ENCODE data around the gene ATF7. TPM values are rescaled to one million over a fixed set of nuclear protein-coding genes. Genes with fewer than 3 reads are reported as not detected.

ATF7 gene
- total and polyA plus RNA-seq, 8 donors, result 11.6 to 31.5 (median 17.7) TPM

GRCh38 chr12:53604581-53604980 is 21.6 kb downstream of the ATF7 start:
- Histone ChIP-seq H3K36me3 (no peaks in the 10 kb centered on the region), H3K4me1 (peaks cover 0 to 12% (median 5%) of the 10 kb centered on the region in 3 donors), H3K4me3 (no peak overlapping the region), H3K27me3 (no peaks in the 10 kb centered on the region), H3K27ac (no peak overlapping the region), H3K9me3 (no peaks in the 10 kb centered on the region)
- DNase-seq (no peak), ATAC-seq (no peak), FAIRE-seq (no peak)
- intact Hi-C loops (cut with DNase I), result no loop called here
- no peak for TF ChIP-seq CTCF (IDR thresholded peaks at IDR 0.05)

- no peak for ATAC-seq
- Histone ChIP-seq H3K4me3 (no peak overlapping the region), H3K27ac (no peak overlapping the region), H3K4me1 (peaks cover 0 to 12% (median 5%) of the 10 kb centered on the region in 3 donors), H3K27me3 (no peaks in the 10 kb centered on the region), H3K9me3 (no peaks in the 10 kb centered on the region), H3K36me3 (no peaks in the 10 kb centered on the region)
- no peak for FAIRE-seq
- DNase-seq, result no peak
- intact Hi-C loops (cut with DNase I), result no loop called here
- TF ChIP-seq CTCF (IDR thresholded peaks at IDR 0.05), result no peak
Measured at GRCh38 chr12:53603804-53604203, 22.4 kb downstream of the ATF7 start.

- H3K27me3 ChIP-seq, result no peaks in the 10 kb centered on the region
- no peak for TF ChIP-seq CTCF (IDR thresholded peaks at IDR 0.05)
- no peak overlapping the region for H3K27ac ChIP-seq
- intact Hi-C loops (cut with DNase I), result no loop called here
- no peak overlapping the region for H3K4me3 ChIP-seq
- H3K9me3 ChIP-seq, result no peaks in the 10 kb centered on the region
- no peaks in the 10 kb centered on the region for H3K36me3 ChIP-seq
- DNase-seq, result no peak
- no peak for ATAC-seq
- no peak for FAIRE-seq
- H3K4me1 ChIP-seq, result peaks cover 0 to 12% (median 5%) of the 10 kb centered on the region in 3 donors
Measured at GRCh38 chr12:53603196-53603595, 23.0 kb downstream of the ATF7 start.

- Histone ChIP-seq H3K4me1 (peaks cover 0 to 12% (median 5%) of the 10 kb centered on the region in 3 donors), H3K36me3 (no peaks in the 10 kb centered on the region), H3K27me3 (no peaks in the 10 kb centered on the region), H3K27ac (no peak overlapping the region), H3K4me3 (no peak overlapping the region), H3K9me3 (no peaks in the 10 kb centered on the region)
- 62 to 66% methylated on average over 10 of the region's 10 CpGs for WGBS, 2 donors
- DNase-seq, result no peak
- no peak for TF ChIP-seq CTCF (IDR thresholded peaks at IDR 0.05)
- intact Hi-C loops (cut with DNase I), result no loop called here
- ATAC-seq, result peak in 1 of 4 donors; percentile 32
- FAIRE-seq, result no peak
Measured at GRCh38 chr12:53602176-53602864, 23.9 kb downstream of the ATF7 start.

DNA sequence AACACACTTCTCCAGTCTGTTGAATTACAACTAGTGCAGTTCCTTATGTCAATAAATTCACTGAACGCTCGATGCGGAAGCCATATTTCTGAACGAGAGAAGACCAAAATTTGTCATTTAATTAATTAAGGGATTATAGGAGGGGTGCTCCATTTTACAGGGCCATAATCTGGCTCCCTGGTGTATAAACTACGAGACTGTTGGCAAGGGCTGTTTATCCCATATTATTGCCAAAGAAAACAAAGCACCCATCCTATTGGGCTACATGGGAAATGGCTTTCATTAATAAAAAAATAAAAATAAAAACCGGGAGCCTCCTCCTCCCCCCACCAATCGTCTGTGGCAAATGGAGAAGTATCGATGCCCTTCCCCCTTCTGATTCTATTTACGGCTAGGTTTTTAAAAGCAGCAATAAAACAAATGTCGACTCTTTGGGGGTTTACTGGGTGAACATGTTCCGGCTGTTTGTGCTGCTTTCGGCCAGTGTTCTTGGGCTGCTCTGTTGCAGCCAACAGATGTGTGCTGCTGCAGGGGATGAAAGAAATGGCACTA is 24.8 kb downstream of the ATF7 start:
- no peak for TF ChIP-seq CTCF (IDR thresholded peaks at IDR 0.05)
- no peak overlapping the region for H3K27ac ChIP-seq
- H3K4me1 ChIP-seq, result peaks cover 0 to 12% (median 5%) of the 10 kb centered on the region in 3 donors
- peak overlapping the region in 1 of 4 donors; percentile 8 for H3K4me3 ChIP-seq
- peak in 2 of 4 donors; percentile 25 to 50 for ATAC-seq
- H3K9me3 ChIP-seq, result no peaks in the 10 kb centered on the region
- no peak for FAIRE-seq
- no peaks in the 10 kb centered on the region for H3K27me3 ChIP-seq
- no peak for DNase-seq
- H3K36me3 ChIP-seq, result no peaks in the 10 kb centered on the region
- 68 to 76% methylated on average over 12 of the region's 12 CpGs for WGBS, 2 donors
- intact Hi-C loops (cut with DNase I), result no loop called here

Measured in pancreas (tissue), 10 donors.